Ishikawa (cell line): ENCODE measurements around the gene LCN6.

Experiments
- EP300 ChIP-seq: IDR thresholded peaks from 2 replicates; pipeline ENCODE4 v1.6.1; 2012; ENCODE audit warnings: borderline replicate concordance
- FOXM1 ChIP-seq: IDR thresholded peaks from 2 replicates; pipeline ENCODE4 v1.6.1; 2012; ENCODE audit warnings: low read depth, borderline replicate concordance
- RAD21 ChIP-seq: IDR thresholded peaks from 2 replicates; pipeline ENCODE4 v1.6.1; 2012; ENCODE audit warnings: low read depth
- TAF1 ChIP-seq: IDR thresholded peaks from 2 replicates; pipeline ENCODE4 v1.6.1; 2012; ENCODE audit warnings: low read depth, mild to moderate bottlenecking
- TF ChIP-seq, protein P1 (sequence below): IDR thresholded peaks from 2 replicates; pipeline ENCODE4 v1.6.1; 2012; ENCODE audit warnings: low read depth, mild to moderate bottlenecking

DNA sequence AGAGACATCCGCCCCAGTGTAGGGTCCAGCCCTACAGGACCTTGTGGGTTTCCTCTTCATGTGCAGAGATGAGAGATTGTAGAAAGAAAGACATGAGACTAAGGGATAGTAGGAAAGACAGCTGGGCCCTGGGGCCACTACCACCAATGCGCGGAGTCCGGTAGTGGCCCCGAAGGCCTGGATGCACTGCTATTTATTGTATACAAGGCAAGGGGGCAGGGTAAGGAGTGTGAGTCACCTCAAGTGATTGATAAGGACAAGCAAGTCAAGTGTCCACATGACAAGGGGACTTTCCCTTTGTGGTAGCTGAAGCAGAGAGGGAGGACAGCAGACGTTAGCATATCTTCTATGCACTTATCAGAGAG lies 36.7 kb upstream of the LCN6 start:
- TF ChIP-seq EP300 (no peak), RAD21 (no peak), FOXM1 (no peak), TAF1 (no peak)
- TF ChIP-seq, protein P1, sequence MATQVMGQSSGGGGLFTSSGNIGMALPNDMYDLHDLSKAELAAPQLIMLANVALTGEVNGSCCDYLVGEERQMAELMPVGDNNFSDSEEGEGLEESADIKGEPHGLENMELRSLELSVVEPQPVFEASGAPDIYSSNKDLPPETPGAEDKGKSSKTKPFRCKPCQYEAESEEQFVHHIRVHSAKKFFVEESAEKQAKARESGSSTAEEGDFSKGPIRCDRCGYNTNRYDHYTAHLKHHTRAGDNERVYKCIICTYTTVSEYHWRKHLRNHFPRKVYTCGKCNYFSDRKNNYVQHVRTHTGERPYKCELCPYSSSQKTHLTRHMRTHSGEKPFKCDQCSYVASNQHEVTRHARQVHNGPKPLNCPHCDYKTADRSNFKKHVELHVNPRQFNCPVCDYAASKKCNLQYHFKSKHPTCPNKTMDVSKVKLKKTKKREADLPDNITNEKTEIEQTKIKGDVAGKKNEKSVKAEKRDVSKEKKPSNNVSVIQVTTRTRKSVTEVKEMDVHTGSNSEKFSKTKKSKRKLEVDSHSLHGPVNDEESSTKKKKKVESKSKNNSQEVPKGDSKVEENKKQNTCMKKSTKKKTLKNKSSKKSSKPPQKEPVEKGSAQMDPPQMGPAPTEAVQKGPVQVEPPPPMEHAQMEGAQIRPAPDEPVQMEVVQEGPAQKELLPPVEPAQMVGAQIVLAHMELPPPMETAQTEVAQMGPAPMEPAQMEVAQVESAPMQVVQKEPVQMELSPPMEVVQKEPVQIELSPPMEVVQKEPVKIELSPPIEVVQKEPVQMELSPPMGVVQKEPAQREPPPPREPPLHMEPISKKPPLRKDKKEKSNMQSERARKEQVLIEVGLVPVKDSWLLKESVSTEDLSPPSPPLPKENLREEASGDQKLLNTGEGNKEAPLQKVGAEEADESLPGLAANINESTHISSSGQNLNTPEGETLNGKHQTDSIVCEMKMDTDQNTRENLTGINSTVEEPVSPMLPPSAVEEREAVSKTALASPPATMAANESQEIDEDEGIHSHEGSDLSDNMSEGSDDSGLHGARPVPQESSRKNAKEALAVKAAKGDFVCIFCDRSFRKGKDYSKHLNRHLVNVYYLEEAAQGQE, result no peak
